COR-L47 (cell line): ENCODE data around the gene GALE.
A peak's percentile ranks its signal among the peaks of the same experiment; 100 is the strongest.

ENCODE experiments used
- DNase-seq: peaks from one replicate; lab custom pipeline; 2025; lab: John Stamatoyannopoulos, UW

GALE gene

GRCh38 chr1:23751050-23751814, 49.3 kb downstream of the GALE start:
- DNase-seq: peak; percentile 27

DNA sequence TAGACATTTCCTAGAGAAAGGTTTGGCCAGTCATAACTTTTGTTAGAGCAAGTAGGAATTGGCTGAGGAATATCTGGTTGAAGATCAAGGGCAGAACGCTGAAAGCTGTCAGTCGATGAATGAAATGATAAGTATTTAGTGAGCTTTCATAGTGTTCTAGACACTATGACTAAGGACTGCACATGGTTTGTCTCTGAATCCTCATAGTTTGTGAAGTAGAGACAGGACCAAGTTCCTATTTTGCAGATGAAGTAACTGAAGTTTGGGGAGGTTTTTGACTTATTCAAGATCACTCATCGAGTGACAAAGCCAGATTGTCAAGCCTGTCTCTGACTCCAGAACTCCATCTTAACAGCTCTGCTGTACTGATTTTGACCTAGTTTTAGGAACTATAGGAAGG, 52.5 kb downstream of the GALE start:
- no peak for DNase-seq
